ENCODE data around the gene MYEOV.

The MYEOV gene

GRCh38 chr11:69265911-69266510, 27.9 kb upstream of the MYEOV start:
- no peak for DNase-seq (ENCODE audit: low read depth)

DNA sequence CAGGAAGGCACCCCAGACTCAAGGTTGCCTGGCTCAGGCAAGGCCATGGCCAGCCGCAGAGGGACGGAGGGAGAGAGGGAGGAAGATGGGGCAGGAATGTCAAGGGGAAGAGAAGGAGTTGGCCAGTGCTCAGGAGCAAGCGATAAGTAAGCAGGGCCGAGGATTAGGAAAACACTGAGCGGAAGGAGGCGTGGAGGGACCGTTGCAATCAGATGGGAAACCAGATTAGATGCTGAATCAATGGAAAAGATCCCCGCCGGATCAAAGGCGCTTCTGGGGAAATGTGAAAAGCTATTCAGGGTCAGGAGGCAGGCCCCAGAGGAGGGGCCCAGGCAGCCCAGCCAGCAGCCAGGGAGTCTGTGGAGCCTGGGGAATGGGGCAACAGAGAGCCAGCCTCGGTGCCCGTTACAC, 26.6 kb upstream of the MYEOV start:
- no peak for DNase-seq (ENCODE audit: low read depth)

DNA sequence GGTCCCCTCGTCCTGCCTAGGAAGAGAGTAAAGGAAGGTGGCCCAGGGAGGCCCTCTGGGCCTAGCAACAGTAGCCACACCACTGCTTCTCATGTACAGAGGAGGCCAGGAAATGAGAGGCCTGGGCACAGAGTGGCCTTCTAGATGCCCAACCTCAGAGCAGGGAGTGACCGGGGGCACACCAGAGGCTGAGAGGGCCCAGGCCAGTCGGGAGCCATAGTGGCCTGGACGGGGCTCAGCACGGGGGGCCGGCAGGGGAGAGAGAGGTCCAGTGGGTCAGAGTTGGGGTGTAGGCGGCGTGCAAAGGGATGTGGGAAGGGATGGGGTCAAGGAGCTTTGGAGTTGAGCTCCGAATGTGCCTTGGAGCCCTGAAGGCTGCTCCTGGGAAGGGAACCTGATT, 25.0 kb upstream of the MYEOV start:
- no peak for DNase-seq (ENCODE audit: low read depth)

- no peak for DNase-seq (ENCODE audit: low read depth)
These were observed 24.6 kb upstream of the MYEOV start for GRCh38 chr11:69269388-69269787.

DNA sequence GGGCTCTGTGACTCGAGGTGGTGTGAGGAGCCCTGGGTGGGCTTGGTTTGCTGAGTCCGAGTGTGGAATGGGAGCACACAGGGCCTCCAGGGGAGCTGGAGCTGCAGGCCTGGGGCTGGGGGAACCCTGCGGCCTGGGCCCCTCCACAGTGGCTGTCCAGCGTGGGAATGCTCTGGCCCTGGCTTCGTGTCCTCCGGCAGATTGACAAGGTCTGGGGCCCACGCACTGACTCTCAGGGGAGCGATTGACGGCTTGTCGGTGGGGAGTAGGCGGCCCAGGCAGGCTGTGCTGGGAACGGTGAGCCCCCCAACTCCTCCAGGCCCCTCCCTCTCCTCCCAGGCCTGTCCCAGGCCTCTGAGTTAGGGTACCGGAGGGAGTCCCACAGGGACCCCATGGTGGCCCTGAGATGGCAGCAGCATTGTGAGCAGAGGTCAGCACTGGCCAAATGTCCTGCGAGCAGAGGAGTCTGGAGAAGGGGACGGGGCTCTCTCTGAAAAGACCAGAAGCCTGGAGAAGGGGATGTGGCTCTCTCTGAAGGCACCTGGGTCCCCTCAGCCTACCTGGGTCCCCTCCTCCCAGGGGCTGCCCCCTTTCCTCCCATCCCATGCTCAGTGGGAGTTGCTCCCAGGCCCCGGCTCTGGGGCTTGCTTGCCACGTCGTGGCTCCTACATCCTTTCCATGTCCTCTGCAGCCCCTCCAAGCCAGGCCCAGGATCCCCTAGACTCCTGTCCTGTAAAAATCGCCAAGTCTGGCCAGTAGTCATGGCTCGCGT, 23.8 kb upstream of the MYEOV start:
- no peak for DNase-seq (ENCODE audit: low read depth)

DNA sequence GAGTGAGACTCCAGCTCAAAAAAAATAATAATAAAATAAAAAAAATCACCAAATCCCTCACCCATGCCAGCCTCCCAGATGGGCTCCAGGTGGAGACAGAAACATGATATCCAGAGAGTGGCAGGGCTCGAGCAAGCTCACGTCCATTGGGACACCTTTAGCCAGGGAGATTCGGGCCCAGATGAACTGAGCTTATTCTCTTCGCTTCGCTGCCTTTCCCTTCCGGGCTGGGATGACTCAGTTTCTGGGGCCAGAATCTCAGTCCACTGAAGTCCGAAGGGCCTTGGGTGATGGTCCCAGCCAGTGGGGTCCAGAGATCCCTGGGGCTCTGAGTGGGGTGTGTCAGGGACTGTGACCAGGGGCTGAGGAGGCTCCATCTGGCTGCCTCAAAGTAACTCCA, 23.0 kb upstream of the MYEOV start:
- no peak for DNase-seq (ENCODE audit: low read depth)

GRCh38 chr11:69272055-69272454, 21.9 kb upstream of the MYEOV start:
- no peak for DNase-seq (ENCODE audit: low read depth)

DNA sequence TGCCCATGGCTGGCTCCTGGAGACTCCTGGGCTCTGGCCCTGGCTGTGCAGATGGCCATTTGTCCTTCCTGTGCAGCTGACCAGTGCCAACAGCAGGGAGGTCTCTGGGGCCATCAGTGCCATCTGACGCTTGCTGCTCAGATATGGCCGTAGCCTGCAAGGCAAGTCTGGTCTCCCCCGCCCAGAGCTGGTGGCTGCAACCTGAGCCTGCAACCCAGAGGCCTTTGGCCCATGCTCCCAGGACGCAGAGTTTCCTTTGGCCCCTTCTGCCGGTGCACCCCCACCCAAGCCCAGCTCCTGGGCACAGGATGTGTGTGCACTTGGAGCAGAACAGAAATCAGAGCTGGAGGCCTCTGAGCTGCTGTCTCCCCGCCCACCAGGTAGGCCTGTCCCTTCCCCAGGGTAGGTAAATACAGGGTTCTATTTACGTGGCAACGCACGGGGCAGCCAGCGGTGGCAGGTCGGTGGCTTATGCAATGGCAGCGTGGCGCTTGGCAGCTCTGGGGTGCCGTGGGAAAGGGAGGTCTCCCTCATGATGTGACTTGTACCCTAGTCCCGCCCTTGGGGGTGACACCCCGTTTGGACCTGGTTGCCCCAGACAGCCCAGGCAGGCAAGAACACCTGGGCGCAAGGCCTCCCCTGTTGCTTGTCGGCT, 21.0 kb upstream of the MYEOV start:
- DNase-seq (ENCODE audit: low read depth) = no peak

DNA sequence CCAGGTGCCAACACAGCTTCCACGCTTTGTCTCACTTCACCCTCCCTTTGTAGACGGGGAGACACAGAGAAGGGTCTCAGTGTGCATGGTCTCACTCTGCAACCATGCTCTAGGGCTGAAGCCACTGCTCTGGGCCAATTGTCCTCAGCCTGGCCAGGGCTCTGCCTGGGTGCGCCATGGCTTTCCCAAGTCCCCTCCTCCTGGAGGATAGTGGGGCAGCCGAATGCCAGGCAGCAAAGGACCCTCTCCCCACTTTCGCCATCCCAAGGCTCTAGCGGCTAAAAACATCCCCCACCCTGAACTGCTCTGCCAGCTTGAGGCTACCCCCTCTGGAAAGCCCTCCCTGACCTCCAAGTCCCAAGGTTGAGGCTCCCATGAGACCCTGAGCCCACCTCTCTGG, 20.4 kb upstream of the MYEOV start:
- no peak for DNase-seq (ENCODE audit: low read depth)

DNA sequence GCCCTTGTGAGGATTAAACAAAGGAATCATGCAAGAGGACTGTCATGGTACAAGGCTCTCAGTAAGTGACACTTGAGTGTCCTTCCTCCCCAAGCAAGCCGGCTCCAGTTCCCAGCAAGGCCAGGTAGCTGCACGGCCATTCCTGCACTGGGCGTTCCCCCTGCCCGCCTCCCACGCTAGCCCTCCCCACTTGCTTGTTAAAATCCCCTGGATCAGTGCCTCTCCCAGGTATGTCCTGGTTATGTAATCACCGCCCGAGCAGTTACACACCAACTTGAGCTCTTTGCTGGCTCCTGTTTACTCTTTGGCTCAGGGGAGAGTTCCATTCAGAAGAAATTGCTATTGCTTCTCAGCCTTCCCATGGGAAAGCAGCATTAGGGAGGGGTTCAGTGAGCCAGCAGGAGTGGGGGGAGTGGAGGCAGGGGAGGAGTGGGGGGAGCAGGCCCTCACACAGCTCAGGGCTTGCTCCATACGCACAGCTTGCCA, 19.4 kb upstream of the MYEOV start:
- no peak for DNase-seq (ENCODE audit: low read depth)

- no peak for DNase-seq (ENCODE audit: low read depth)
These were observed 18.8 kb upstream of the MYEOV start for GRCh38 chr11:69275178-69275577.

DNA sequence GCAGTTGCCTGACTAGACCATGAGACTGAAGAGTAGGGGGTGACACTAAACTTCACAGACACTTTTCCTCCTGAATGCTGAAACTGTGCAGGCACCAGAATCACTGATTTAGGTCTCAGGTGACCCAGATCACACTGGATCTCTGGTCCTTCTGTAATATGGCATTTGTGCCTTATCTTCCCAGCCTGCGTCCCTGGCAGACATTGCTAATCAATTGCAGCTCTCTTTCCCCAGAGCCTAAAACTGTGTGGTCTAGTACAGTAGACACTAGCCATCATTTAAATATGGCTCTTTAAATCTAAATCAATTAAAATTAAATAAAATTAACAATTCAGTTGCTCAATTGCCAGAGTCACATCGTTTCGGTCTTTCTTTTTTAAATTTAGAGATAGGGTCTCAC, 17.8 kb upstream of the MYEOV start:
- DNase-seq (ENCODE audit: low read depth) = no peak

DNA sequence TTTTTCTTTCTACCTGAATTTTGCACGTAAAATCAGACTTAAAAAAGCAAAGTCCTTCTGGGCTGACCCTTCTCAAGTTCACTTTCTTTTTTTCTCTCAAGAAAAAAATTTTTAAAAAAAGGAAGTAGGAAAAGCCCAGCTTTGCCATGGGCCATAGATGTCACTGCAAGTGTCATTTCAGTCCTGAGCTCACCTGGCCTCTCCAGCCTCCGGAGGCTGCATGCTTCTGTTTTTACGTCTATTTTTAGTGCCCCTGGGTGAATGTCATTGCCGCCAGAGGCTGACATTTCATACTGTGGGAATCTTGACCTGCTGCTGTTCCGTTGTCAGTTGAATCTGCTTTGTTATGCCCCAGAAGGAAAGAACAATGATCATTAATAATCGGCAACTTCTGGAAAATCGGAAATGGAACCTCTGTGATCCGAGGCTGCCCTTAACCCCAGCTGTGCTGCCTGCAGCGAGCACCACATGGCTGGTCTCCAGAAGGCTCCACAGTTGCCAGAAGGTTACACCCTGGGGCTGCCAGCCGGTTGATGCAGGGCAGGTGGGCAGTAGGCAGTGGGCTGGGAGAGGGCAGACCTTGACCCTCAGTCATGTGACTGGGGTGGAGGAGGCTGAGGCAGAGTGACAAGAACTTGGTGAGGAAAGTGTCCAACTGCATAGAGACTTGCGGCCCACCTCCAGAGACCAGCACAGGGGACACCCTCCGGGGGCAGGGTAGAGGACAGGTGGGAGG, 16.7 kb upstream of the MYEOV start:
- DNase-seq (ENCODE audit: low read depth) = no peak

- DNase-seq (ENCODE audit: low read depth) = no peak
These were observed 15.7 kb upstream of the MYEOV start for GRCh38 chr11:69278091-69278867.

GRCh38 chr11:69280451-69280850, 13.5 kb upstream of the MYEOV start:
- no peak for DNase-seq (ENCODE audit: low read depth)

DNA sequence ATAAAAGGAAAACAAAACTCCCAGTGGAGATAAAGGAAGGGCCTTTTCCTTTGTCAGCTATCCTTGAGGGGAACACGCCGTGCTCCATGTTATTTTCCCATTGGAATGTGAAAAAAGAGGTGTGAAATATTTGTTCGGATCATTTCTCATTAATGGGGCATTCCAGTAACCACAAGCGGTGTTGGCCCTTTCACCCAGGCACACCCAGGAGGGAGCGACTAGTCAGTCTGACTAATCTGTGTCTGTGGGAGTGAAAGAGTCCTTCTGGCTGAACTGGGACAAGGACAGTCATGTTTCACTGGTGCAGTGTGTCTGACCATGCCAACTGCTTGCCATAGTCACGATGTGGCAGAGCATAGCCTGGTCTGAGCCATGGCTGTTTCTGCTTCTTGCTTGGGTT, 13.0 kb upstream of the MYEOV start:
- DNase-seq (ENCODE audit: low read depth) = no peak

- no peak for DNase-seq (ENCODE audit: low read depth)
These were observed 10.5 kb upstream of the MYEOV start for GRCh38 chr11:69283446-69283845.

GRCh38 chr11:69284081-69284511, 9.9 kb upstream of the MYEOV start:
- no peak for DNase-seq (ENCODE audit: low read depth)

GRCh38 chr11:69285091-69285490, 8.9 kb upstream of the MYEOV start:
- no peak for DNase-seq (ENCODE audit: low read depth)

- no peak for DNase-seq (ENCODE audit: low read depth)
These were observed 8.2 kb upstream of the MYEOV start for GRCh38 chr11:69285766-69286165.

Measured in stimulated activated CD8-positive, alpha-beta memory T cell treated with anti-CD3 and anti-CD28 coated beads, Interleukin-15, amount 100 ng/mL, for 1 hour (primary cell).